Nephron progenitor cell (in vitro differentiated cells): ENCODE results near the gene SLC5A6.

Experiments
- DNase-seq: peaks from one replicate; pipeline ENCODE4 v3.0.0; 2021
- H3K27ac Mint-ChIP-seq: 2 replicates; pipeline ENCODE4 v1.8.0; 2021; ENCODE audit warnings: mild to moderate bottlenecking, moderate library complexity, mixed read lengths
- H3K27me3 Mint-ChIP-seq: 2 replicates; pipeline ENCODE4 v1.8.0; 2021; ENCODE audit warnings: mild to moderate bottlenecking, low read depth, mixed read lengths; ENCODE audit not compliant: poor library complexity
- H3K36me3 Mint-ChIP-seq: 2 replicates; pipeline ENCODE4 v1.8.0; 2021; ENCODE audit warnings: low read depth, mixed read lengths
- H3K4me1 Mint-ChIP-seq: 2 replicates; pipeline ENCODE4 v1.8.0; 2021; ENCODE audit warnings: mixed read lengths
- H3K4me3 Mint-ChIP-seq: 2 replicates; pipeline ENCODE4 v1.8.0; 2021; ENCODE audit warnings: mild to moderate bottlenecking, moderate library complexity, mixed read lengths
- H3K9me3 Mint-ChIP-seq: 2 replicates; pipeline ENCODE4 v1.8.0; 2021; ENCODE audit warnings: mild to moderate bottlenecking, moderate library complexity, mixed read lengths
- CTCF ChIP-seq: fragments of 200-600 bp; sonication (generic); IDR thresholded peaks from 2 replicates; pipeline ENCODE4 v1.5.0; 2021; ENCODE audit warnings: antibody characterized with exemption

The SLC5A6 gene

GRCh38 chr2:27174638-27175037 lies 37.4 kb downstream of the SLC5A6 start:
- Mint-ChIP-seq H3K36me3 (no peaks in the 10 kb centered on the region), H3K27ac (no peak overlapping the region), H3K27me3 (peaks cover 23% of the 10 kb centered on the region), H3K4me1 (peaks cover 4% of the 10 kb centered on the region), H3K4me3 (no peak overlapping the region), H3K9me3 (no peaks in the 10 kb centered on the region)
- no peak for TF ChIP-seq CTCF
- no peak for DNase-seq

DNA sequence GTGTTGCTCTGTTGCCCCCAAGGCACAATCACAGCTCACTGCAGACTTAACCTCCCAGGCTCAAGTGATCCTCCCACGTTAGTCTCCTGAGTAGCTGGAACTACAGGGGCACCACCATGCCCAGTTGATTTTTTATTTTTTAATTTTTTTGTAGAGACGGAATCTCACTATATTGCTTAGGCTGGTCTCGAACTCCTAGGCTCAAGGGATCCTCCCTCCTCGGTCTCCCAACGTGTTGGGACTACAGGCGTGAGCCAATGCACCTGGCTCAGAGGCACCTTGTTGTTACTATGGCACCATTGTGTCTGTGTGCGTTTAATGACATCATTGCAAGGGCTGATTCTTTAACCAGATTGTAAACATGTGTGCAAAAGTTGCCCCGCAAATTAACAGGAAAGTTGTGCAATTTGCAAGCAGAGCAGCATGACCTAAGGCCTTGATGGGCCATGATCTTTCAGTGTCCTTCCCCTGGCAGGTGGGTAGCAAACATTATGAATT lies 40.7 kb downstream of the SLC5A6 start:
- no peak for DNase-seq
- Mint-ChIP-seq H3K4me1 (peaks cover 21% of the 10 kb centered on the region), H3K9me3 (no peaks in the 10 kb centered on the region), H3K4me3 (no peak overlapping the region), H3K27ac (no peak overlapping the region), H3K27me3 (peaks cover 7% of the 10 kb centered on the region), H3K36me3 (no peaks in the 10 kb centered on the region)
- no peak for TF ChIP-seq CTCF

DNA sequence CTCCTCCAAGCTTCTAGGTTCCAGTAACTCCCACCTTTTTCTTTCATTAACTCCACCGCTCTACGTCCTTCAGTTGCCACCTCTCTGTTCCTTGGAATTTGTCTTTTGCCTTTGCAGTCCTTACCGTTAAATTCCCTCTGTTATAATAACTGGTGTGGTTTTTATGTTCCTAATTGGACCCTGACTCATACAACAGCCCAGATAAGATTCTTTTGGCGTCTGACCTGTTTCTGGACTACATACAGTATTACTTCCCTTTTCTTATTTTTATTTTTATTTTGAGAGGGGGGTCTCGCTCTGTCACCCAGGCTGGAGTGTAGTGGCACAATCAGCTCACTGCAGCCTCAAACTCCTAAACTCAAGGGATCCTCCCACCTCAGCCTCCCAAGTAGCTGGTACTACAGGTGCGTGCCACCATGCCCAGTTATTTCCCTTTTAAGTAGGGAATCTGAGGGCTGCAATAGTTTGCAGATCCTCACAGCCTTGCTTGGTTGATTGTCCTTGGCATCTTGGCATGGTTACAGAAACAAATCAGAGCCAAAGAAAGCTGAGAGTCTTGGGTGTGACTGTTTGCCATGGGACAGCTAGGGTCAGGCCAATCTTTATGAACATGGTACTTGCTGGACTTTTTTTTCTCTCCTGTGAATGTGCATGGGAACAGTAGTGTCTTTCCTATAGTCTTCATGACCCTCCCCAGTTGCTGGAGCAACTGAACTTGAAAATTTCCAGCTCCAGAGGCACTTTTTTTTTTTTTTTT lies 41.3 kb downstream of the SLC5A6 start:
- no peak for DNase-seq
- Mint-ChIP-seq H3K36me3 (no peaks in the 10 kb centered on the region), H3K9me3 (no peaks in the 10 kb centered on the region), H3K4me1 (peaks cover 22% of the 10 kb centered on the region), H3K27ac (no peak overlapping the region), H3K4me3 (no peak overlapping the region), H3K27me3 (peaks cover 4% of the 10 kb centered on the region)
- no peak for TF ChIP-seq CTCF

DNA sequence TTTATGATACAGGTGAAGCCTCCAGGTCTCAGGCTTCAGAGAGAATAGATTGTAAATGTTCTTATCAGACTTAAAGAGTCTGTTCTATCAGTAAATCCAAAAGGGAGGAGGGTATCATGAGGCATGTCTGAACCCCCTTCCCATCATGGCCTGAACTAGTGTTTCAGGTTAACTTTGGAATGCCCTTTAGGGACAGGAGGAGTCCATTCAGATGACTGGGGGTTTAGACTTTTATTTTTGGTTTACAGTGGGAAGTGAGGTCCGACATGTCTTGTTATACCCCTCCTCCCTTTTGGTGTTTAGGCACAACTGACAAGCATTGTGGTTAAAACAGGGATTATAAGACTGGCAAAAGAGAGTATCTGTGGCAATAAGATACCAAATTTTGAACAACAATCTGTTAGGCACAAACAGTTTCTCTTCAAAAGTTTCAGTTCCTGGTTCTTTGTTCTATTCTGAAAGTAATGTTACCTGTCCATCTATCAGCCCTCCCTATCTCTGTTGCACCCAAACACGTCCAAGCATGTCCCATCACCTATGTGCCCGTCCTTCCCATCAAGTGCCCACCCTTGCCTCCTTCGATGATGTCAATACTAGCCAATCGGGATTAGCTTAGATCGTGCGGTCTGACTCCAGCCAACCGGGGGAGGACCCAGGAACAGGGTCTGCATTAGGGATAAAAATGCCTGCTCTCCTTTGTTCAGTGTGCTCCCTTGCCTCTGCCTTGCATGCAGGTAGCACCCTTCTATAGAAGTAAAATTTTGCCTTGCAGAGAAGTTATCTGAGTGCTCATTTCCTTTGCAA lies 46.9 kb downstream of the SLC5A6 start:
- no peak for DNase-seq
- H3K27me3 Mint-ChIP-seq, result peaks cover 4% of the 10 kb centered on the region
- H3K4me3 Mint-ChIP-seq, result no peak overlapping the region
- H3K9me3 Mint-ChIP-seq, result no peaks in the 10 kb centered on the region
- no peak for TF ChIP-seq CTCF
- H3K36me3 Mint-ChIP-seq, result no peaks in the 10 kb centered on the region
- no peak overlapping the region for H3K27ac Mint-ChIP-seq
- H3K4me1 Mint-ChIP-seq, result peaks cover 20% of the 10 kb centered on the region

- Mint-ChIP-seq H3K27me3 (no peaks in the 10 kb centered on the region), H3K27ac (no peak overlapping the region), H3K9me3 (no peaks in the 10 kb centered on the region), H3K4me3 (no peak overlapping the region), H3K36me3 (no peaks in the 10 kb centered on the region), H3K4me1 (peaks cover 30% of the 10 kb centered on the region)
- no peak for TF ChIP-seq CTCF
- DNase-seq, result no peak
Observed at GRCh38 chr2:27162151-27163121, 49.6 kb downstream of the SLC5A6 start.
